ENCODE results near the gene CERT1.

DNA sequence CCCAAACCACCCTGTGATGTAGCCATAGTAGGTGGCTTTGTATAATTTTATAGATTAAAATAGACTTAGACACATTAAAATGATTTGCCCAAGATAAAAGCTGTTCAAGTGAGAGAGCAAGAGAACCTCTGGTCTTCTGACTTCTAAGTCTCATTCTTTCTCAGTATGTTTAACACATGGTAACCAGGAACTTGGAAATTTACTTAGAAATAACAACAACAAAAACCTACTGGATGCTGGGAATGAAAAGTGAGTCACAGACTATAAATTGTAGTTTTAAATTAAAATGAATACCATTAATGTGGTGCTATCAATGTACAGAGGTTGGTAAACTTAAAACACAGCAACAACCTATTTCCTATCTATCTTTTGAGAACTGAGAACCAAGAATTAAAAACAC, 144.0 kb downstream of the CERT1 start:
- TF ChIP-seq, protein P1, sequence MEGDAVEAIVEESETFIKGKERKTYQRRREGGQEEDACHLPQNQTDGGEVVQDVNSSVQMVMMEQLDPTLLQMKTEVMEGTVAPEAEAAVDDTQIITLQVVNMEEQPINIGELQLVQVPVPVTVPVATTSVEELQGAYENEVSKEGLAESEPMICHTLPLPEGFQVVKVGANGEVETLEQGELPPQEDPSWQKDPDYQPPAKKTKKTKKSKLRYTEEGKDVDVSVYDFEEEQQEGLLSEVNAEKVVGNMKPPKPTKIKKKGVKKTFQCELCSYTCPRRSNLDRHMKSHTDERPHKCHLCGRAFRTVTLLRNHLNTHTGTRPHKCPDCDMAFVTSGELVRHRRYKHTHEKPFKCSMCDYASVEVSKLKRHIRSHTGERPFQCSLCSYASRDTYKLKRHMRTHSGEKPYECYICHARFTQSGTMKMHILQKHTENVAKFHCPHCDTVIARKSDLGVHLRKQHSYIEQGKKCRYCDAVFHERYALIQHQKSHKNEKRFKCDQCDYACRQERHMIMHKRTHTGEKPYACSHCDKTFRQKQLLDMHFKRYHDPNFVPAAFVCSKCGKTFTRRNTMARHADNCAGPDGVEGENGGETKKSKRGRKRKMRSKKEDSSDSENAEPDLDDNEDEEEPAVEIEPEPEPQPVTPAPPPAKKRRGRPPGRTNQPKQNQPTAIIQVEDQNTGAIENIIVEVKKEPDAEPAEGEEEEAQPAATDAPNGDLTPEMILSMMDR (IDR thresholded peaks at IDR 0.05) = no peak
- no peak for TF ChIP-seq POLR2A (IDR thresholded peaks at IDR 0.05)
